NCI-H2196 treated with DMSO at 0.1 percent for 48 hours (cell line): ENCODE results near the gene ALKBH7.
A peak's percentile ranks its signal among the peaks of the same experiment; 100 is the strongest.

Experiments
- DNase-seq: peaks from one replicate; lab custom pipeline; 2025; ENCODE audit not compliant: unreplicated experiment; lab: John Stamatoyannopoulos, UW

The ALKBH7 gene

GRCh38 chr19:6362351-6362801, 10.2 kb upstream of the ALKBH7 start:
- DNase-seq: no peak

- no peak for DNase-seq
Observed at GRCh38 chr19:6364353-6364752, 8.2 kb upstream of the ALKBH7 start.

- peak; percentile 99 for DNase-seq
Observed at GRCh38 chr19:6373096-6373812, 660 bp downstream of the ALKBH7 start.

- DNase-seq: no peak
Observed at GRCh38 chr19:6373813-6374108, 1.2 kb downstream of the ALKBH7 start.

- no peak for DNase-seq
Observed at GRCh38 chr19:6374161-6374709, 1.6 kb downstream of the ALKBH7 start.

GRCh38 chr19:6374711-6375410, 2.3 kb downstream of the ALKBH7 start:
- no peak for DNase-seq

- no peak for DNase-seq
Observed at GRCh38 chr19:6375411-6376010, 2.9 kb downstream of the ALKBH7 start, which contains the start of gene PSPN. Gene PSPN, minus strand, starts transcription at chr19:6375933. Its CDS starts 84 bp downstream, at chr19:6375849.

GRCh38 chr19:6376512-6377190, 4.1 kb downstream of the ALKBH7 start:
- no peak for DNase-seq

- no peak for DNase-seq
Observed at GRCh38 chr19:6378041-6378440, 5.4 kb downstream of the ALKBH7 start.

GRCh38 chr19:6378486-6378885, 5.9 kb downstream of the ALKBH7 start:
- DNase-seq: no peak

- no peak for DNase-seq
Observed at GRCh38 chr19:6379744-6380143, 7.2 kb downstream of the ALKBH7 start.

- no peak for DNase-seq
Observed at GRCh38 chr19:6381030-6381750, 8.6 kb downstream of the ALKBH7 start.

GRCh38 chr19:6383188-6383587, 10.6 kb downstream of the ALKBH7 start:
- no peak for DNase-seq

- no peak for DNase-seq
Observed at GRCh38 chr19:6384381-6384780, 11.8 kb downstream of the ALKBH7 start.

- no peak for DNase-seq
Observed at GRCh38 chr19:6387372-6387771, 14.8 kb downstream of the ALKBH7 start.

- no peak for DNase-seq
Observed at GRCh38 chr19:6392221-6393073, 19.9 kb downstream of the ALKBH7 start.

GRCh38 chr19:6393074-6393982, 20.7 kb downstream of the ALKBH7 start, which contains the start of gene GTF2F1:
Gene GTF2F1, minus strand, starts transcription at chr19:6393164. Its CDS starts 169 bp downstream, at chr19:6392995.
- DNase-seq: peak; percentile 87

GRCh38 chr19:6393983-6394412, 21.4 kb downstream of the ALKBH7 start:
- DNase-seq: no peak

- no peak for DNase-seq
Observed at GRCh38 chr19:6394831-6395230, 22.2 kb downstream of the ALKBH7 start.
